ENCODE results near the gene KY. TPM values are rescaled to one million over a fixed set of nuclear protein-coding genes. Genes with fewer than 3 reads are reported as not detected.

KY gene
- total RNA-seq, 1 experiment from 2014 or later = not detected

DNA sequence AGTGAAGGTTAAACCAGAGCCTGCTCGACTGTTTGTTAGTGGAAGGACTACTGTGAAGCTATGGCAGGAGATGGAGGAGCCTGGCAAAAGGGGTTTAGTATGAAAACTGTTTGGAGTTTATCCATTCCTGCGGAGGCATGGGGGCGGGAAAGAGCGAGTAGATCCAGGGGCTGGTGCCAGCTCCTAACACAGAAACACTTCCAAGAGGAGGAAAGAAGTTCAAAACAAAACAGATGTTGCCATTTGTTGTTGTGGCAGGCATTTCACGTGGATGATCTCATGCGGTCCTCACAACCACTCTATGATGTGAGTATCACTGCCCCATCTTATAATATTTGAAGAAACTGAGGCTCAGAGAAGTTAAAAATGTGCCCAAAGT lies 30.7 kb upstream of the KY start:
- H3K9me3 ChIP-seq (ENCODE audit: control insufficient read depth, insufficient read depth, low read depth, low read length) = no peaks in the 10 kb centered on the region
- TF ChIP-seq, protein P1, sequence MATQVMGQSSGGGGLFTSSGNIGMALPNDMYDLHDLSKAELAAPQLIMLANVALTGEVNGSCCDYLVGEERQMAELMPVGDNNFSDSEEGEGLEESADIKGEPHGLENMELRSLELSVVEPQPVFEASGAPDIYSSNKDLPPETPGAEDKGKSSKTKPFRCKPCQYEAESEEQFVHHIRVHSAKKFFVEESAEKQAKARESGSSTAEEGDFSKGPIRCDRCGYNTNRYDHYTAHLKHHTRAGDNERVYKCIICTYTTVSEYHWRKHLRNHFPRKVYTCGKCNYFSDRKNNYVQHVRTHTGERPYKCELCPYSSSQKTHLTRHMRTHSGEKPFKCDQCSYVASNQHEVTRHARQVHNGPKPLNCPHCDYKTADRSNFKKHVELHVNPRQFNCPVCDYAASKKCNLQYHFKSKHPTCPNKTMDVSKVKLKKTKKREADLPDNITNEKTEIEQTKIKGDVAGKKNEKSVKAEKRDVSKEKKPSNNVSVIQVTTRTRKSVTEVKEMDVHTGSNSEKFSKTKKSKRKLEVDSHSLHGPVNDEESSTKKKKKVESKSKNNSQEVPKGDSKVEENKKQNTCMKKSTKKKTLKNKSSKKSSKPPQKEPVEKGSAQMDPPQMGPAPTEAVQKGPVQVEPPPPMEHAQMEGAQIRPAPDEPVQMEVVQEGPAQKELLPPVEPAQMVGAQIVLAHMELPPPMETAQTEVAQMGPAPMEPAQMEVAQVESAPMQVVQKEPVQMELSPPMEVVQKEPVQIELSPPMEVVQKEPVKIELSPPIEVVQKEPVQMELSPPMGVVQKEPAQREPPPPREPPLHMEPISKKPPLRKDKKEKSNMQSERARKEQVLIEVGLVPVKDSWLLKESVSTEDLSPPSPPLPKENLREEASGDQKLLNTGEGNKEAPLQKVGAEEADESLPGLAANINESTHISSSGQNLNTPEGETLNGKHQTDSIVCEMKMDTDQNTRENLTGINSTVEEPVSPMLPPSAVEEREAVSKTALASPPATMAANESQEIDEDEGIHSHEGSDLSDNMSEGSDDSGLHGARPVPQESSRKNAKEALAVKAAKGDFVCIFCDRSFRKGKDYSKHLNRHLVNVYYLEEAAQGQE (IDR thresholded peaks at IDR 0.05; ENCODE audit: insufficient read depth in 1 of 2, low read depth in 2 of 2, low read length in 1 of 2) = no peak
- TF ChIP-seq TCF7L2 (IDR thresholded peaks at IDR 0.05; ENCODE audit: low read depth, low read length) = no peak
- TF ChIP-seq POLR2AphosphoS5 (IDR thresholded peaks at IDR 0.05; ENCODE audit: low read depth, low read length) = no peak
- no peak for TF ChIP-seq SIN3A (IDR thresholded peaks at IDR 0.05; ENCODE audit: borderline replicate concordance, insufficient read depth, low read depth, low read length)
- TF ChIP-seq, protein P2, sequence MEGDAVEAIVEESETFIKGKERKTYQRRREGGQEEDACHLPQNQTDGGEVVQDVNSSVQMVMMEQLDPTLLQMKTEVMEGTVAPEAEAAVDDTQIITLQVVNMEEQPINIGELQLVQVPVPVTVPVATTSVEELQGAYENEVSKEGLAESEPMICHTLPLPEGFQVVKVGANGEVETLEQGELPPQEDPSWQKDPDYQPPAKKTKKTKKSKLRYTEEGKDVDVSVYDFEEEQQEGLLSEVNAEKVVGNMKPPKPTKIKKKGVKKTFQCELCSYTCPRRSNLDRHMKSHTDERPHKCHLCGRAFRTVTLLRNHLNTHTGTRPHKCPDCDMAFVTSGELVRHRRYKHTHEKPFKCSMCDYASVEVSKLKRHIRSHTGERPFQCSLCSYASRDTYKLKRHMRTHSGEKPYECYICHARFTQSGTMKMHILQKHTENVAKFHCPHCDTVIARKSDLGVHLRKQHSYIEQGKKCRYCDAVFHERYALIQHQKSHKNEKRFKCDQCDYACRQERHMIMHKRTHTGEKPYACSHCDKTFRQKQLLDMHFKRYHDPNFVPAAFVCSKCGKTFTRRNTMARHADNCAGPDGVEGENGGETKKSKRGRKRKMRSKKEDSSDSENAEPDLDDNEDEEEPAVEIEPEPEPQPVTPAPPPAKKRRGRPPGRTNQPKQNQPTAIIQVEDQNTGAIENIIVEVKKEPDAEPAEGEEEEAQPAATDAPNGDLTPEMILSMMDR (IDR thresholded peaks at IDR 0.05) = no peak
- H3K4me3 ChIP-seq (ENCODE audit: low read depth in 2 of 2, low read length in 2 of 2) = no peak overlapping the region
- POLR2A ChIA-PET = no interaction called here
- in situ Hi-C loops (cut with HindIII; ENCODE audit: low pct_unique_long_range_greater_than_20kb, low sequenced_read_pairs) (no loop called here), intact Hi-C loops (cut with micrococcal nuclease; ENCODE audit: unreplicated experiment) (no loop called here)
- ATAC-seq (no peak), DNase-seq (ENCODE audit: low read depth, low spot score) (no peak)
- H3K27me3 ChIP-seq (ENCODE audit: control insufficient read depth, insufficient read depth, low read length) = no peaks in the 10 kb centered on the region; the same call in 1 of the 2 replicates
- CTCF ChIA-PET = no interaction called here
- BruUV-seq (replicated peaks) = no TSS peak
- H3K4me1 ChIP-seq (ENCODE audit: control insufficient read depth, insufficient read depth, low read length) = no peaks in the 10 kb centered on the region
- no peak overlapping the region for H3K27ac ChIP-seq (ENCODE audit: low read length)
- H3K36me3 ChIP-seq (ENCODE audit: control insufficient read depth, insufficient read depth, low read length) = no peaks in the 10 kb centered on the region

DNA sequence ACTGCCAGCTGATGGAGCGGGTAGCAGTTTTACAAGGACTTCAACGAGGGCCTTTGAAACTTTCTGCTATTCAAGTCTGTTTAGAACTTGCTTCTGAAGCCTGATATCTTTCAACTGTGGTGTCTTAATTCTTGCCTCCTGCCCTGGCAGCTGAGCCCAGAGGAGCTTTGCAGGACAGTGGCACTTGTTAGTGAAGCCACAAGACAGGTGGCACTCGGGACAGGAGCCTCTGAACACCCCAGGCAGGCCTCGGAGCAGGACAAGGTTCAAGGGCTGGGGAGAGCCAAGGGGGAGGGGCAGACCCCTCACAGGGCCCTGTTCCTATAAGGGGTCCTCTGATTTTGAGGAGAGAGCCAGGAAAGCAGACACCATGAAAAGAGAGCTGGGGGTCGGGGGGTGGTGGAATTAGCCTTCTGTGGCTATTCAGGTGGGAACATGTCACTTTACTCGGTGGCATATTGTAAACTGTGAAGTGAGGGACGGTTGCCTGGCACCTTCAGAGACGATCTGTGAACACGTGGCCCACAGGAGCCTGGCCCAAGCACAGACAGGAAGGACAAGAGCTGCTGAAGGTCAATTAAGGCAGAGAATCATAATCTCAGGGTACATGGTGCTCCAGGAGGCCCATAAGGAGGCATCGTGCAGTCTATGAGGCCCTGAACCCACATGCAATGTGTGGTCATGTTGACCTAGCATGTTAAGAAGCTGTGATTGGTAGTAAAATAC lies 30.1 kb upstream of the KY start:
- in situ Hi-C loops (cut with HindIII; ENCODE audit: low pct_unique_long_range_greater_than_20kb, low sequenced_read_pairs) (no loop called here), intact Hi-C loops (cut with micrococcal nuclease; ENCODE audit: unreplicated experiment) (no loop called here)
- DNase-seq (ENCODE audit: low read depth, low spot score) = no peak
- ChIA-PET POLR2A (no interaction called here), CTCF (no interaction called here)
- H3K4me1 ChIP-seq (ENCODE audit: control insufficient read depth, insufficient read depth, low read length) = no peaks in the 10 kb centered on the region
- TF ChIP-seq POLR2AphosphoS5 (IDR thresholded peaks at IDR 0.05; ENCODE audit: low read depth, low read length) (no peak), SIN3A (IDR thresholded peaks at IDR 0.05; ENCODE audit: borderline replicate concordance, insufficient read depth, low read depth, low read length) (no peak), TCF7L2 (IDR thresholded peaks at IDR 0.05; ENCODE audit: low read depth, low read length) (no peak)
- TF ChIP-seq, protein P2 (IDR thresholded peaks at IDR 0.05) = no peak
- TF ChIP-seq, protein P1 (IDR thresholded peaks at IDR 0.05; ENCODE audit: insufficient read depth in 1 of 2, low read depth in 2 of 2, low read length in 1 of 2) = no peak
- H3K27me3 ChIP-seq (ENCODE audit: control insufficient read depth, insufficient read depth, low read length) = no peaks in the 10 kb centered on the region; the same call in 1 of the 2 replicates
- no peak overlapping the region for H3K27ac ChIP-seq (ENCODE audit: low read length)
- no peaks in the 10 kb centered on the region for H3K36me3 ChIP-seq (ENCODE audit: control insufficient read depth, insufficient read depth, low read length)
- no peak overlapping the region for H3K4me3 ChIP-seq (ENCODE audit: low read depth in 2 of 2, low read length in 2 of 2)
- no peaks in the 10 kb centered on the region for H3K9me3 ChIP-seq (ENCODE audit: control insufficient read depth, insufficient read depth, low read depth, low read length)
- ATAC-seq = no peak
- no TSS peak for BruUV-seq (replicated peaks)

Data from Panc1 (cell line).